HG03039 (cell line): ENCODE results near the gene HEATR5B.
"Not testable (repeated sequence)": the region's sequence is repeated elsewhere in the genome, so short reads cannot be mapped to it uniquely, and the experiment has no call there.

Source experiments
- ATAC-seq: cut with Tn5 transposase; IDR thresholded peaks from one replicate; pipeline ENCODE4 v1.9.1; 2021; ENCODE audit warnings: mild to moderate bottlenecking, moderate library complexity; ENCODE audit not compliant: unreplicated experiment

HEATR5B gene

GRCh38 chr2:36951027-36951518 lies 133.1 kb downstream of the HEATR5B start:
- ATAC-seq = no peak

- no peak for ATAC-seq
Measured at GRCh38 chr2:36949845-36950244, 134.3 kb downstream of the HEATR5B start.

- ATAC-seq = not testable (repeated sequence)
Measured at GRCh38 chr2:36945240-36945639, 138.9 kb downstream of the HEATR5B start.

DNA sequence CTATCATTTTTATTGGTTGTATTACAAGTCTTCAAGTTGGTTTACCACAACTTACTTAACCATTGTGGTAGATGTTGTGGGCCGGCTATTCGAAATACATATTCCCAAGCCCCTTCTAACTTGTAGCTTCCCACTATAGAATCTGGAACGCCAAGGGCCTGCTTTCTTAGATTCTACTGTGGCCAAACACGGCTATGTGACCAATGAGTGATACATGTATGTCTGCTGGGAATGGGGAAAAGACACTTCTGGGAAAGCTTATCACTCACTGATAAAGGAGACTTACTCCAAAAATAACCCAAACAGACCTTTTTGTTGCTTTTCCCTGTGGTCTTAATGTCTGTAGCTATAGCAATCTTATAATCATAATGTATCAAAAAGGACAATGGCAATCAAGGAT lies 142.3 kb downstream of the HEATR5B start:
- ATAC-seq = no peak

DNA sequence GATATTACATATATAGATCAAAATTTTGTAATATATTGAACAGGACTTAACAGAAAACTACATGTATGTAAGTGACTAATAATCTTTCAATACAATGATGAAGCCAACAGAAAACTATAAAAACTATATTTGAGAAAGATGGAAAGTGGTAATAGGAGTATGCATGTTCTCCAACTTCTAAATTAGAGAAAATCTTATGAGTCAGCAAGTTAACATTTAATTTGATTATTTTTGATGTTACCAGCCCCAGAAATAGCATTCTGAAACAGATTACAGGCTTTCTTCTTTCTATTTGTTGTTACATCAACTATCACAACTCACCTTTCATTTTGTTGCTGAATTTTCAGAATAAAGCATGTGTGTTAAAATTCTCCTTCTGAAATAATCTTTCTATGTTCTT lies 147.6 kb downstream of the HEATR5B start:
- not testable (repeated sequence) for ATAC-seq

DNA sequence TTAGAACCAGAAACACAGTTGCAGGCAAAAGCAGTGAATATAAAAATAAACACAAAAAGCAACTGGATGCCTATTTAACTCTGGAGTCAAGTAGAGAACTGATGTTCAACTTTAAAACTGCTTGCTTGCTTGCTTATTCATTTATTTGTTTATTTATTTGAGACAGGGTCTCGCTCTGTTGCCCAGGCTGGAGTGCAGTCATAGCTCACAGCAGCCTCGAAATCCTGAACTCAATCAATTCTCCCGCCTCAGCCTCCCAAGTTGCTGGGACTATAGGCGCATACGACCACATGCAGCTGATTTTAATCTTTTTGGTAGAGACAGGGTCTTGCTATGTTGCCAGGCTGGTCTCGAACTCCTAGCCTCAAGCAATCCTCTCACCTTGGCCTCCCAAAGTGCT lies 152.5 kb downstream of the HEATR5B start:
- not testable (repeated sequence) for ATAC-seq
